Neural cell (in vitro differentiated cells): ENCODE results near the gene ALPI. TPM values are rescaled to one million over a fixed set of nuclear protein-coding genes. Genes with fewer than 3 reads are reported as not detected.
A peak's percentile ranks its signal among the peaks of the same experiment; 100 is the strongest.
"Not testable (repeated sequence)": the region's sequence is repeated elsewhere in the genome, so short reads cannot be mapped to it uniquely, and the experiment has no call there.

Experiments
- H2AFZ ChIP-seq: fragments of 200-600, 300-800 bp; sonication (generic), shearing (Covaris generic); 2 replicates; pipeline ENCODE4 v1.6.0; 2014; ENCODE audit warnings: low read depth, mild to moderate bottlenecking, antibody characterized with exemption, low read length, moderate library complexity
- H3F3A ChIP-seq: fragments of 200-600 bp; shearing (Covaris generic); 2 replicates; pipeline ENCODE4 v1.6.1; 2016; ENCODE audit warnings: mild to moderate bottlenecking, moderate library complexity, mixed read lengths, antibody characterized with exemption, low read length; ENCODE audit not compliant: insufficient read depth, poor library complexity, severe bottlenecking
- H3K27ac ChIP-seq: fragments of 200-600, 300-800 bp; sonication (generic), shearing (Covaris generic); 2 replicates; pipeline ENCODE4 v1.5.1; 2014; ENCODE audit warnings: mild to moderate bottlenecking, low read length, moderate library complexity
- H3K27me3 ChIP-seq: fragments of 300-800, 200-600 bp; sonication (generic), shearing (Covaris generic); 2 replicates; pipeline ENCODE4 v1.6.0; 2014; ENCODE audit warnings: mild to moderate bottlenecking, low read depth, low read length, moderate library complexity; ENCODE audit not compliant: insufficient read depth
- H3K36me3 ChIP-seq: fragments of 300-800, 200-600 bp; sonication (generic), shearing (Covaris generic); 2 replicates; pipeline ENCODE4 v1.5.1; 2014; ENCODE audit warnings: mild to moderate bottlenecking, antibody characterized with exemption, low read length, moderate library complexity; ENCODE audit not compliant: insufficient read depth
- H3K4me2 ChIP-seq: fragments of 300-800, 200-600 bp; sonication (generic), shearing (Covaris generic); 2 replicates; pipeline ENCODE4 v1.6.0; 2014; ENCODE audit warnings: mild to moderate bottlenecking, low read length
- H3K4me3 ChIP-seq: fragments of 300-800, 200-600 bp; sonication (generic), shearing (Covaris generic); 2 replicates; pipeline ENCODE4 v1.5.1; 2014; ENCODE audit warnings: mild to moderate bottlenecking, low read length, moderate library complexity
- H3K79me2 ChIP-seq: fragments of 200-600 bp; shearing (Covaris generic); replicated peaks from 2 replicates; pipeline ENCODE4 v1.6.0; 2014; ENCODE audit warnings: mild to moderate bottlenecking, low read length, moderate library complexity; ENCODE audit not compliant: insufficient read depth
- H3K9ac ChIP-seq: fragments of 300-800, 200-600 bp; sonication (generic), shearing (Covaris generic); 2 replicates; pipeline ENCODE4 v1.6.1; 2016; ENCODE audit warnings: mild to moderate bottlenecking, low read length, mixed read lengths
- H3K9me2 ChIP-seq: fragments of 200-600 bp; shearing (Covaris generic); 2 replicates; pipeline ENCODE4 v1.6.1; 2016; ENCODE audit warnings: mild to moderate bottlenecking, low read length, mixed read lengths; ENCODE audit not compliant: insufficient read depth
- H3K9me3 ChIP-seq: fragments of 200-600, 300-800 bp; sonication (generic), shearing (Covaris generic); 2 replicates; pipeline ENCODE4 v1.6.1; 2016; ENCODE audit warnings: mild to moderate bottlenecking, mixed run types, low read length, moderate library complexity, mixed read lengths
- H4K20me1 ChIP-seq: fragments of 200-600 bp; shearing (Covaris generic); 2 replicates; pipeline ENCODE4 v1.6.1; 2016; ENCODE audit warnings: mild to moderate bottlenecking, mixed run types; ENCODE audit not compliant: insufficient read depth
- EP300 ChIP-seq: fragments of 450-650 bp; conservative IDR thresholded peaks from 2 replicates; pipeline ENCODE4 v1.6.1; 2014; ENCODE audit warnings: antibody characterized with exemption, mild to moderate bottlenecking, moderate library complexity; ENCODE audit not compliant: poor library complexity, severe bottlenecking
- EZH2 ChIP-seq: fragments of 200-600, 300-800 bp; shearing (Covaris generic), sonication (generic); IDR thresholded peaks from 2 replicates; pipeline ENCODE4 v1.6.1; 2014; ENCODE audit warnings: antibody characterized with exemption, low read length, borderline replicate concordance, mild to moderate bottlenecking; ENCODE audit not compliant: insufficient read depth, poor library complexity, severe bottlenecking
- MXI1 ChIP-seq: fragments of 450-650 bp; conservative IDR thresholded peaks from 2 replicates; pipeline ENCODE4 v1.6.1; 2014; ENCODE audit warnings: antibody characterized with exemption, mild to moderate bottlenecking; ENCODE audit not compliant: poor library complexity, severe bottlenecking
- POLR2AphosphoS5 ChIP-seq: IDR thresholded peaks from 2 replicates; pipeline ENCODE4 v1.6.1; 2012
- RAD21 ChIP-seq: fragments of 450-650 bp; conservative IDR thresholded peaks from 2 replicates; pipeline ENCODE4 v1.6.1; 2014; ENCODE audit warnings: antibody characterized with exemption, mild to moderate bottlenecking, moderate library complexity
- SMC3 ChIP-seq: fragments of 450-650 bp; conservative IDR thresholded peaks from 2 replicates; pipeline ENCODE4 v1.6.1; 2014; ENCODE audit warnings: antibody characterized with exemption, mild to moderate bottlenecking, moderate library complexity; ENCODE audit not compliant: poor library complexity
- TAF1 ChIP-seq: IDR thresholded peaks from 2 replicates; pipeline ENCODE4 v1.6.1; 2012; ENCODE audit warnings: low read depth
- polyA plus RNA-seq: library from polyadenylated mRNA; depleted of rRNA; stranded (reverse); fragments of >200 nt; gene quantifications from 2 replicates; pipeline ENCODE4 v1.2.3, GENCODE V29; 2014
- TF ChIP-seq, protein P1 (sequence below): IDR thresholded peaks from 2 replicates; pipeline ENCODE4 v1.6.1; 2012; ENCODE audit warnings: borderline replicate concordance
- TF ChIP-seq, protein P2 (sequence below): fragments of 450-650 bp; IDR thresholded peaks from 2 replicates; pipeline ENCODE4 v1.5.1; 2014; ENCODE audit warnings: antibody characterized with exemption, mild to moderate bottlenecking, moderate library complexity; ENCODE audit not compliant: poor library complexity, severe bottlenecking

Gene ALPI
- polyA plus RNA-seq, 1 donor from 2014 or later = not detected

DNA sequence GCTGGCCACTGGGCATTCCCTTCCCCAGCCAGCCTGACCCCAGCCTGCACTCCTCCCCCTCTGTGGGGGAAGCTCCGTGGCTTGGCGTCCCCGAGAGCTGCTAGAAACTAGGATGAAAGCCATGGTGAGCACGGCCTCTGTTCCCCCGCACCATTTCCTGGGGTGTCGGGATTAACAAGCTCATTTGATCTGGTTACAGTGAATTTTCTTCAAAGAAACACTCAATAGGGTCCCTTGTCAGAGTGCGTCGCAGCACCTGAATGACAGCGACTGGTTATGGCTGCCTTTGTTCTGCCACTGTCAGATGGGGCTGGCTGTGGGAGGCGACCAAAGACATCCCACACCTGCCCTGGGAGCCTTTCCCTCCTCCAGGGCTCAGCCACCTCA is 7.7 kb upstream of the ALPI start:
- Histone ChIP-seq H3K9me2 (no peaks in the 10 kb centered on the region), H3K4me3 (no peak overlapping the region), H3K9ac (peak overlapping the region; percentile 47), H3K36me3 (no peaks in the 10 kb centered on the region), H4K20me1 (no peaks in the 10 kb centered on the region), H3F3A (no peaks in the 10 kb centered on the region), H3K4me2 (no peak overlapping the region), H3K27ac (peak overlapping the region; percentile 73), H3K79me2 (no peaks in the 10 kb centered on the region), H3K27me3 (no peaks in the 10 kb centered on the region), H3K9me3 (no peaks in the 10 kb centered on the region), H2AFZ (peak overlapping the region; percentile 12)
- TF ChIP-seq EP300 (no peak), RAD21 (no peak), TAF1 (peak; percentile 34), SMC3 (no peak), POLR2AphosphoS5 (peak; percentile 57), EZH2 (no peak), MXI1 (no peak)
- TF ChIP-seq, protein P1, sequence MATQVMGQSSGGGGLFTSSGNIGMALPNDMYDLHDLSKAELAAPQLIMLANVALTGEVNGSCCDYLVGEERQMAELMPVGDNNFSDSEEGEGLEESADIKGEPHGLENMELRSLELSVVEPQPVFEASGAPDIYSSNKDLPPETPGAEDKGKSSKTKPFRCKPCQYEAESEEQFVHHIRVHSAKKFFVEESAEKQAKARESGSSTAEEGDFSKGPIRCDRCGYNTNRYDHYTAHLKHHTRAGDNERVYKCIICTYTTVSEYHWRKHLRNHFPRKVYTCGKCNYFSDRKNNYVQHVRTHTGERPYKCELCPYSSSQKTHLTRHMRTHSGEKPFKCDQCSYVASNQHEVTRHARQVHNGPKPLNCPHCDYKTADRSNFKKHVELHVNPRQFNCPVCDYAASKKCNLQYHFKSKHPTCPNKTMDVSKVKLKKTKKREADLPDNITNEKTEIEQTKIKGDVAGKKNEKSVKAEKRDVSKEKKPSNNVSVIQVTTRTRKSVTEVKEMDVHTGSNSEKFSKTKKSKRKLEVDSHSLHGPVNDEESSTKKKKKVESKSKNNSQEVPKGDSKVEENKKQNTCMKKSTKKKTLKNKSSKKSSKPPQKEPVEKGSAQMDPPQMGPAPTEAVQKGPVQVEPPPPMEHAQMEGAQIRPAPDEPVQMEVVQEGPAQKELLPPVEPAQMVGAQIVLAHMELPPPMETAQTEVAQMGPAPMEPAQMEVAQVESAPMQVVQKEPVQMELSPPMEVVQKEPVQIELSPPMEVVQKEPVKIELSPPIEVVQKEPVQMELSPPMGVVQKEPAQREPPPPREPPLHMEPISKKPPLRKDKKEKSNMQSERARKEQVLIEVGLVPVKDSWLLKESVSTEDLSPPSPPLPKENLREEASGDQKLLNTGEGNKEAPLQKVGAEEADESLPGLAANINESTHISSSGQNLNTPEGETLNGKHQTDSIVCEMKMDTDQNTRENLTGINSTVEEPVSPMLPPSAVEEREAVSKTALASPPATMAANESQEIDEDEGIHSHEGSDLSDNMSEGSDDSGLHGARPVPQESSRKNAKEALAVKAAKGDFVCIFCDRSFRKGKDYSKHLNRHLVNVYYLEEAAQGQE = no peak
- TF ChIP-seq, protein P2, sequence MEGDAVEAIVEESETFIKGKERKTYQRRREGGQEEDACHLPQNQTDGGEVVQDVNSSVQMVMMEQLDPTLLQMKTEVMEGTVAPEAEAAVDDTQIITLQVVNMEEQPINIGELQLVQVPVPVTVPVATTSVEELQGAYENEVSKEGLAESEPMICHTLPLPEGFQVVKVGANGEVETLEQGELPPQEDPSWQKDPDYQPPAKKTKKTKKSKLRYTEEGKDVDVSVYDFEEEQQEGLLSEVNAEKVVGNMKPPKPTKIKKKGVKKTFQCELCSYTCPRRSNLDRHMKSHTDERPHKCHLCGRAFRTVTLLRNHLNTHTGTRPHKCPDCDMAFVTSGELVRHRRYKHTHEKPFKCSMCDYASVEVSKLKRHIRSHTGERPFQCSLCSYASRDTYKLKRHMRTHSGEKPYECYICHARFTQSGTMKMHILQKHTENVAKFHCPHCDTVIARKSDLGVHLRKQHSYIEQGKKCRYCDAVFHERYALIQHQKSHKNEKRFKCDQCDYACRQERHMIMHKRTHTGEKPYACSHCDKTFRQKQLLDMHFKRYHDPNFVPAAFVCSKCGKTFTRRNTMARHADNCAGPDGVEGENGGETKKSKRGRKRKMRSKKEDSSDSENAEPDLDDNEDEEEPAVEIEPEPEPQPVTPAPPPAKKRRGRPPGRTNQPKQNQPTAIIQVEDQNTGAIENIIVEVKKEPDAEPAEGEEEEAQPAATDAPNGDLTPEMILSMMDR = no peak

DNA sequence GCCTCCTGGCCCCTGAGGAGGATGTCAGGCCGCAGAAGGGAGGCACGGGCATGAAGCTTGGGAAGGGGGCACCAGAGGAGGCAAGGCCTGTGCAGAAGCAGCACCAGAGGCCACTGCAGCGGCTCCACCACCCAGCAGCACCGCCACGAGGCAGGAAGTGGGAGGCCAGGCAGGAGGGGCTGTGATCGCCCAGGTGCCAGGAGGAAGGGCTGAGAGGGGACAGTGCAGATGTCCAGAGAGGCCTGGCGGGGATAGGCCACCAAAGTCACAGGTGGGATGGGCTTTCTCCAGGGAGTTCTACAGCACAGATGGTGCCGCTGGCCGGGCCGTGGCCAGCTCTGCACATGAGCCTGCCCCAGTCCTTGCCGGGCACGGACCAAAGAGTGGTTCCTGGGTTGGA is 6.0 kb upstream of the ALPI start:
- H3K27ac ChIP-seq = no peak overlapping the region
- H3F3A ChIP-seq = no peaks in the 10 kb centered on the region
- no peak overlapping the region for H3K9ac ChIP-seq
- TF ChIP-seq MXI1 = no peak
- no peak for TF ChIP-seq SMC3
- TF ChIP-seq, protein P1 = no peak
- no peak for TF ChIP-seq TAF1
- no peak for TF ChIP-seq EZH2
- TF ChIP-seq RAD21 = no peak
- TF ChIP-seq EP300 = no peak
- no peak for TF ChIP-seq POLR2AphosphoS5
- TF ChIP-seq, protein P2 = no peak
- no peaks in the 10 kb centered on the region for H3K9me3 ChIP-seq
- H3K4me3 ChIP-seq = no peak overlapping the region
- H4K20me1 ChIP-seq = no peaks in the 10 kb centered on the region
- no peaks in the 10 kb centered on the region for H3K9me2 ChIP-seq
- no peaks in the 10 kb centered on the region for H3K36me3 ChIP-seq
- no peak overlapping the region for H2AFZ ChIP-seq
- H3K27me3 ChIP-seq = no peaks in the 10 kb centered on the region
- H3K4me2 ChIP-seq = no peak overlapping the region
- H3K79me2 ChIP-seq = no peaks in the 10 kb centered on the region

DNA sequence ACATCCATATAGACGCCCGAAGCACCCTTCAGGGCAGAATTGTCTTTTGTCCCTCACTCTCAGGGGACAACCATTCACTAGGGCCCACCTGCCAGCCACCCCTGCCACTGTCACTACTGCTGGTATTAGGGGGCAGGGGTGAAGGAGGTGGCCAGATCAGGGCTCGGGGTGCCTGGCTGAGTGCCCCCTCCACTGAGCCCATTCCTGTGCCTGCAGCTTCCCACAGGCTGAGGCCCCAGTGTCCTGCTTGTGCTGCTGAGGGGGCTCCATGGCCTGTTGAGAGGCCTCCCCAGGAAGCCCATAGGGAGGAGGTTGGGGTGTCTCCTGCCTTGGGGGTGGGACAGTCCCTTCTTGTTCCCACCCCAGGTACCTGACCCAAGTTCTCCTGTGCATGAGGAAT is 4.3 kb upstream of the ALPI start:
- not testable (repeated sequence) for H3K4me2 ChIP-seq, H3K9me3 ChIP-seq, H3K79me2 ChIP-seq, H3K9ac ChIP-seq, H3F3A ChIP-seq, H4K20me1 ChIP-seq, H3K9me2 ChIP-seq, H3K27ac ChIP-seq, H3K27me3 ChIP-seq, H2AFZ ChIP-seq, H3K36me3 ChIP-seq, H3K4me3 ChIP-seq
